SH-SY5Y (cell line): ENCODE measurements around the gene CCND2.

Experiments used
- GATA2 ChIP-seq: IDR thresholded peaks from 2 replicates; pipeline ENCODE4 v1.6.1; 2011; ENCODE audit warnings: mild to moderate bottlenecking, low read depth, low read length
- GATA3 ChIP-seq: IDR thresholded peaks from 2 replicates; pipeline ENCODE4 v1.6.1; 2011; ENCODE audit warnings: low read depth, mild to moderate bottlenecking, low read length, moderate library complexity

GRCh38 chr12:4240161-4240783, 33.3 kb upstream of the CCND2 start:
- no peak for TF ChIP-seq GATA2
- TF ChIP-seq GATA3 = no peak
